ENCODE results near the gene ATF7IP2. TPM values are rescaled to one million over a fixed set of nuclear protein-coding genes. Genes with fewer than 3 reads are reported as not detected.

Gene ATF7IP2
- total and polyA plus RNA-seq, 2 of the 13 experiments (the other 11 are each of a cell fraction or from before 2014, with no cell fraction given), result 117 to 217 TPM

GRCh38 chr16:10388988-10389387 lies 3.1 kb downstream of the ATF7IP2 start:
- CTCF ChIA-PET (ENCODE audit: low intra/inter-chr PET ratio, low total read pairs), result no interaction called here
- FAIRE-seq, result no peak
- BruUV-seq (replicated peaks), result TSS peak; percentile 1

GRCh38 chr16:10390330-10390729 lies 4.5 kb downstream of the ATF7IP2 start:
- BruUV-seq (replicated peaks), result no TSS peak
- CTCF ChIA-PET (ENCODE audit: low intra/inter-chr PET ratio, low total read pairs), result no interaction called here
- peaks cover 82% of the 10 kb centered on the region for H3K79me2 ChIP-seq (ENCODE audit: insufficient read depth, low read length)

More at GRCh38 chr16:10388988-10389387, 3.1 kb downstream of the ATF7IP2 start:
- Histone ChIP-seq H3K9me3 (ENCODE audit: low read length) (no peaks in the 10 kb centered on the region), H3K4me3 (replicated peaks in 1 of 3; ENCODE audit: insufficient read depth in 1 of 3, low read depth in 2 of 3, low read length in 3 of 3) (no peak overlapping the region), H3K4me2 (ENCODE audit: low read depth, low read length) (peak overlapping the region; percentile 99), H3K9ac (ENCODE audit: insufficient read depth, low read depth, low read length) (no peak overlapping the region), H2AFZ (ENCODE audit: low read length) (no peak overlapping the region), H3K36me3 (replicated peaks in 1 of 2; ENCODE audit: control insufficient read depth in 1 of 2, insufficient read depth in 2 of 2, low read length in 2 of 2) (peaks cover 0 to 6% of the 10 kb centered on the region in 2 experiments; a peak in 2 of 5 replicates), H3K79me2 (ENCODE audit: insufficient read depth, low read length) (peaks cover 73% of the 10 kb centered on the region), H3K27me3 (ENCODE audit: control insufficient read depth in 1 of 2, insufficient read depth in 2 of 2, low read length in 2 of 2) (no peaks in the 10 kb centered on the region; a peak in 1 of 5 replicates), H3K27ac (ENCODE audit: extremely low read length, insufficient read depth, low read length) (no peak overlapping the region), H3K4me1 (ENCODE audit: insufficient read depth, low read length) (peaks cover 68% of the 10 kb centered on the region), H4K20me1 (ENCODE audit: insufficient read depth, low read length) (peaks cover 14% of the 10 kb centered on the region; the same call in 1 of the 2 replicates)
- DNase-seq (ENCODE audit: low spot score), result no peak
- ATAC-seq, result no peak
- POLR2A ChIA-PET, result interaction anchor here (1.1 to 3.0 kb wide), 2 partner anchors 27 to 132 kb away, joined by 3 to 11 read pairs; no protein-coding TSS in a partner anchor
- TF ChIP-seq SMAD1 (CRISPR knock-in tag; IDR thresholded peaks at IDR 0.05; ENCODE audit: borderline replicate concordance, low read depth), result no peak
- no peak for TF ChIP-seq ZNF354B (CRISPR knock-in tag; IDR thresholded peaks at IDR 0.05)
- TF ChIP-seq RBFOX2 (IDR thresholded peaks at IDR 0.05; ENCODE audit: low read depth, low read length), result peak; percentile 43
- TF ChIP-seq ARNT (IDR thresholded peaks at IDR 0.05), result no peak
- in situ Hi-C loops (cut with HindIII; ENCODE audit: extremely low pct_ligation_motif_present, low pct_unique_long_range_greater_than_20kb) (no loop called here), intact Hi-C loops (cut with micrococcal nuclease; ENCODE audit: unreplicated experiment) (loop anchor here (10.0 kb wide), 1 partner anchor 346 kb away; no protein-coding TSS in a partner anchor)
- 78% methylated on average over 5 of the region's 5 CpGs for WGBS (ENCODE audit: low lambda C conversion rate)

More at GRCh38 chr16:10390330-10390729, 4.5 kb downstream of the ATF7IP2 start:
- DNase-seq (ENCODE audit: low spot score) (no peak), FAIRE-seq (no peak), ATAC-seq (no peak)
- TF ChIP-seq IKZF5 (CRISPR knock-in tag; IDR thresholded peaks at IDR 0.05) (0 out of 2 replicates have a peak, but pooled peaks have one; percentile 3), ZNF512B (CRISPR knock-in tag; IDR thresholded peaks at IDR 0.05; ENCODE audit: borderline replicate concordance) (no peak), ZNF850 (CRISPR knock-in tag; conservative IDR thresholded peaks at IDR 0.05) (no peak), FOSL2 (CRISPR knock-in tag; IDR thresholded peaks at IDR 0.05) (peak; percentile 25; the same call in 1 of the 2 replicates), ZNF280D (CRISPR knock-in tag; IDR thresholded peaks at IDR 0.05) (peak; percentile 8; the same call in 1 of the 2 replicates)
- peak overlapping the region; percentile 99; the same call in 1 of the 2 replicates for H3K4me2 ChIP-seq (ENCODE audit: low read depth, low read length)
- no peak overlapping the region for H2AFZ ChIP-seq (ENCODE audit: low read length)
- peak overlapping the region; percentile 46 for H3K27ac ChIP-seq (ENCODE audit: extremely low read length, insufficient read depth, low read length)
- in situ Hi-C loops (cut with HindIII; ENCODE audit: extremely low pct_ligation_motif_present, low pct_unique_long_range_greater_than_20kb), result no loop called here
- peaks cover 73% of the 10 kb centered on the region for H3K4me1 ChIP-seq (ENCODE audit: insufficient read depth, low read length)
- intact Hi-C loops (cut with micrococcal nuclease; ENCODE audit: unreplicated experiment), result no loop called here
- no peak overlapping the region for H3K4me3 ChIP-seq (replicated peaks in 1 of 3; ENCODE audit: insufficient read depth in 1 of 3, low read depth in 2 of 3, low read length in 3 of 3)
- POLR2A ChIA-PET, result interaction anchor here (1.6 to 3.0 kb wide), 5 partner anchors 28 to 354 kb away, joined by 4 to 11 read pairs (median 6); partner anchors contain the start of gene NUBP1
- H4K20me1 ChIP-seq (ENCODE audit: insufficient read depth, low read length), result peaks cover 14% of the 10 kb centered on the region; the same call in 1 of the 2 replicates
- no peaks in the 10 kb centered on the region for H3K9me3 ChIP-seq (ENCODE audit: low read length)
- H3K9ac ChIP-seq (ENCODE audit: insufficient read depth, low read depth, low read length), result no peak overlapping the region
- peaks cover 0 to 6% of the 10 kb centered on the region in 2 experiments; a peak in 2 of 5 replicates for H3K36me3 ChIP-seq (replicated peaks in 1 of 2; ENCODE audit: control insufficient read depth in 1 of 2, insufficient read depth in 2 of 2, low read length in 2 of 2)
- H3K27me3 ChIP-seq (ENCODE audit: control insufficient read depth in 1 of 2, insufficient read depth in 2 of 2, low read length in 2 of 2), result no peaks in the 10 kb centered on the region; a peak in 1 of 5 replicates
